CD4-positive, alpha-beta T cell treated with Interleukin-2 at 100 ng/mL for 4 hours (primary cell): ENCODE measurements around the gene SCN8A.
"Not testable (repeated sequence)": the region's sequence is repeated elsewhere in the genome, so short reads cannot be mapped to it uniquely, and the experiment has no call there.

Experiments
- DNase-seq: peaks from one replicate; pipeline ENCODE4 v3.0.0-alpha.2; 2020; ENCODE audit warnings: low spot score

SCN8A gene

GRCh38 chr12:51622564-51622963, 31.5 kb downstream of the SCN8A start:
- no peak for DNase-seq

GRCh38 chr12:51625370-51625769, 34.3 kb downstream of the SCN8A start:
- no peak for DNase-seq

DNA sequence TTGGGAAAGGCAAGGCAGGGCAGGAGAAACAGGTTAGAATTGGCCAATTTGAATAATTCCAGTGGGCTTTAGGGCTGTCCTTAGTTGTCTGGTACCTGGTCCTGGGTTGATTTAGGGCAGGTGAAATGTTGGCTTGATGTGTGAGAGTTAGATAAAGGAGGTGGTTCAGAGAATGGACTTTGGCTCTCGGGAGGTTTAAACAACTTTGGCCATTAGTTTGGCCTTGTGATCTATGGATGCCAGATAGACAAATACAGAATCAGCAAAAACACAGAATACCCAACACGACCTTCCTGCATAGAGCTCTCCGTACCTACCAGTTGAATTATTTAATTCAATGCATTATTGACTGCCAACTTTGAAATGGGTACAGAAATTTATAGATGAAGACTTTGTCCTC, 35.1 kb downstream of the SCN8A start:
- no peak for DNase-seq

GRCh38 chr12:51626629-51627028, 35.6 kb downstream of the SCN8A start:
- no peak for DNase-seq

GRCh38 chr12:51630256-51630880, 39.3 kb downstream of the SCN8A start:
- DNase-seq, result no peak

DNA sequence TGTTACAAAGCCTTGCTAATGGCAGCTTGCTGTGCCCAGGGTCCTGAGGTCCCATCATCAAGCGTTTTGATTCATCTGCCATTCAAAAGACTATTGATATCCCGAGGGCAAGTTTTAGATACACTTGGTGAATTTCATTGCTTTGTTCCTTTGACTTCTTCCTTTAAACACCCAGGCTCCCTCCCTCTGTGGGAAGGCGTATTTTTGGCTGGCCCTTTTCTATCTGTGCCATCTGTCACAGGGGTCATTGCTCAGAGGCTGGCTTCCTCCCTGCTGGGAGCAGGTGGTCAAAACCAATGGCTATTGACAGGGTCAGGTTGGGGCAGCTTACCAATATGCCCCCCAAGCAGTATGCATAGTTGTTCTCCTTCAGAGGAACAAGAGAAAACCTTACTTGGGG, 40.0 kb downstream of the SCN8A start:
- no peak for DNase-seq

DNA sequence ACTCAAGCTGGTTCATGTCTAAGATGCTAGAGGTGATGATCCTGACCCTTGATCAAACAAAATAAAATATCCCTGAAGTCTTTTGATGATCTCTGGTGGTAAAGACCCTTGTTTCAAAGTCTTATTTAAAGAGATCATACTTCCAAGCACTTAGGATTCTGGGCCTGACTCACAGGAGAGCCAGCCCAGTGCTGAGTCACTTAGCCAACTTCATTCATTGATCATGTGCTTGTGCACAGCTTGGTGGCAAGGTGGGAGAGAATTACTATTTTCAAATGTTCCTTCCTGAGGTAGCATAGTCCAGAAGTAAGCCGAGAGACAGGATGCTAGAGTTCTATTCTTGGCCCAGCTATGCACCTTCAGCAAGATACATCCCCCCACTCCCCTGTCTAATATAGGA, 40.6 kb downstream of the SCN8A start:
- no peak for DNase-seq

DNA sequence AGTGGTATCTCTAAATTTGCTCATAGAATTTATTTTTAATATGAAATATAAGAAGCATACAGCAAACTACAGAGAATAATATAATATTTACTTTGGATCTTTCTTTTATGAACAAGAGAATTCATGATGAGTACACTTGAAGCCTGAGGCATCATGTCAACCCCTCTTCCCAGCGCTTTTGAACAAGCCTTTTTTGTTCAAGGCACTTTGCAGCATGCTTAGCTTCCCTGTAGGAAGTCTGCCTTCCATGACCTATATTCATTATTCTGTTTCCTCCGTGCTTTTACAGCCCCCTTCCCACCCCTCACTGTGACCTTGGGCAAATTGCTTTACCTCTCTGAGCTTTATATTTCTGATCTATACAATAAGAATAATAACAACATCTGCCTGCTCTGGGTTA, 41.6 kb downstream of the SCN8A start:
- no peak for DNase-seq

GRCh38 chr12:51635346-51635745, 44.3 kb downstream of the SCN8A start:
- no peak for DNase-seq

GRCh38 chr12:51636581-51636980, 45.5 kb downstream of the SCN8A start:
- DNase-seq, result no peak

DNA sequence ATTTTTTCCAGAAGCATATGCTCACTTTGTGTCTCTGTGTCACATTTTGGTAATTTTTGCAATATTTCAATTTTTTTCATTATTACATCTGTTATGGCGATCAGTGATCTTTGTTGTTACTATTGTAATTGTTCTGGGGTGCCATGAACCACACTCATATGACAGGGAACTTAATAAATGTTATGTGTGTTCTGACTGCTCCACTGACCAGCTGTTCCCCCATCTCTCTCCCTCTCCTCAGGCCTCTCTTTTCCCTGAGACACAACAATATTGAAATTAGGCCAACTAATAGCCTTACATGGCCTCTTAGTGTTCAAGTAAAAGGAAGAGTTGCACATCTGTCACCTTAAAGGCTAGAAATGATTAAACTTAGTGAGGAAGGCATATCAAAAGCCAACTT, 46.0 kb downstream of the SCN8A start:
- DNase-seq, result no peak

DNA sequence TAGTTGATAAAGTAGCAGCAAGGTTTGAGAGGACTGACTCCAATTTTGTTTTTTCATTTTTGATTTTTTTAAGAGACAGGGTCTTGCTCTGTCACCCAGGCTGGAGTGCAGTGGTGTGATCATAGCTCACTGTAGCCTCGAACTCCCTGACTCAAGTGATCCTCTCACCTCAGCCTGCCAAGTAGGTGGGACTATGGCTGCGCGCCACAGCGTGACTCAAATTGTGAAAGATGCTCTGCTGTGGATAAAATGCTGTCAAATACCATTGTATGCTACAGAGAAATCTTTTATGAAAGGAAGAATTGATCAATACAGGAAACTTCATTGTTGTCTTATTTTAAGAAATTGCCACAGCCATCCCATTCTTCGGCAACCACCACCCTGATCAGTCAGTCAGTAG, 48.3 kb downstream of the SCN8A start:
- DNase-seq, result no peak

GRCh38 chr12:51642286-51642685, 51.3 kb downstream of the SCN8A start:
- no peak for DNase-seq

- no peak for DNase-seq
Observed at GRCh38 chr12:51643951-51644350, 52.9 kb downstream of the SCN8A start.

GRCh38 chr12:51644691-51645090, 53.7 kb downstream of the SCN8A start:
- DNase-seq, result not testable (repeated sequence)

GRCh38 chr12:51645961-51646360, 54.9 kb downstream of the SCN8A start:
- no peak for DNase-seq

DNA sequence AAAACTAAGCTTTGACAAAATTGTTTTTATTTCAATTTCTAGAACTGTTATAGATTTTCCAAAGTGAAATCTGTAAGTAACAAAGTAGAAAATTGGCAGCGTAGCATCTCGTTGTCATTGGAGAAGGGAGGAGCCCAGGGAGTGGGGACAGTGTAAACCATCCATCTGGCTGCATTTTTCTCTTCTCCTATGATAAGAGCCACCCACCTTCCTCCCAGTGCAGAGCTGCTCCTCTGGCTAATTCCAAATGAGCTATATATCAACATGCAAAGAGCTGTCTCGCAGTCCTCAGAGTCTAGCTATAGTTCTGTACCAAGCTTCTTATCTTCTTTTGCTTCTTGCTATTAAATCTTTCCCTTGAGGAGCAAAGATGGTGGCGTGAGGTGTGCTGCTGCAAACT, 56.6 kb downstream of the SCN8A start:
- no peak for DNase-seq

DNA sequence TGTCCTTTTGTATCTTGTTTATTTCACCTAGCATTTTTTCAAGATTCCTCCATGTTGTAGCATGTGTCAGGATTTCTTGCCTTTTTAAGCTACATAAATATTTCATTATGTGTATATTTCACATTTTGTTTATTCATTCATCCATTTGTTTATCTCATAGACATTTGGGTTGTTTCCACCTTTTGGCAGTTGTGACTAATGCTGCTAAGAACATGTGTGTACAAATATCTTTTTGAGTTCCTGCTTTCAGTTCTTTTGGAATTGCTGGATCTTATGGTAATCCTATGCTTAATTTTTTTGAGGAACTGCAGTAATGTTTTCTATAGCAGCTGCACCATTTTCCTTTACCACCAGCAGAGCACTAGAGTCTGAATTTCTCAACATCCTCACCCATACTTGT, 62.4 kb downstream of the SCN8A start:
- no peak for DNase-seq

DNA sequence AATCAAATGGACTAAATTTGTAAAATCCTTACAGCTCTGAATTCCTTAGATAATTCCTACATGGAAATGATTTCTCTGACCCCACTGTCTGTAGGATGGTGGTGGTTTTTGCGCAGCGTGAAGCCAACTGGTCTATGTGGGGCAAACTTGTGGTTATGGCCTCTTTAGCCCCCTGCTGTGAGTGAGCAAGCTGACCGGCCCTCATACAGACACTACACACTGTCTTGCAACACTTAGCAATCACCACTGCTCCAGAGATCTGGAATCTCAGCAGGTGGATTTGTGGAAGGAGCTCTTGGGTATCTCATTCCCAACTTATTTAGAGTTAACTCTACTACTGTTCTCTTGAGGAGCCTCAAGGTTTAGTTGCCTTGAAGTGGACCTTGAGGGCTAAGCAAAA, 70.2 kb downstream of the SCN8A start:
- no peak for DNase-seq

- no peak for DNase-seq
Observed at GRCh38 chr12:51661836-51662235, 70.8 kb downstream of the SCN8A start.

- no peak for DNase-seq
Observed at GRCh38 chr12:51662728-51663154, 71.7 kb downstream of the SCN8A start.

- DNase-seq, result no peak
Observed at GRCh38 chr12:51663390-51663789, 72.4 kb downstream of the SCN8A start.

DNA sequence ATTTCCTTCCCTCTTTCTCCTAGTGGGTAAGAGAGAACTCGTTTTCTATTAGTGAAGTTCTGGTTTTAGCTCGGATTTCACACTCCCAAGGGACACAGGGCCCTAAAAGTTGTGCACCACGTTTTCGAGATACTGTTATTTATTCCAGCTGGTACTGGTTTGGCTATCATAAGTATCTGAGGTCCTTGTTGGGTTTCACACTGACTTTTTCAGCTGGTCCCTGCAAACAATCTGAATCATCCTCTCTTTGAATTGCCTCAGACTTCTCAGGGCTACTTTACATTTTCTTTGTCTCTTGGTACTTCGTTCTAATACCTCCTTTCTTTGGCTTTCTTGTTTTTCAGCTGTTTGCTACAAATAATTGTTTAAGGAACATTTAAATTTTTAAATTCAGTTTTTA, 75.7 kb downstream of the SCN8A start:
- no peak for DNase-seq

DNA sequence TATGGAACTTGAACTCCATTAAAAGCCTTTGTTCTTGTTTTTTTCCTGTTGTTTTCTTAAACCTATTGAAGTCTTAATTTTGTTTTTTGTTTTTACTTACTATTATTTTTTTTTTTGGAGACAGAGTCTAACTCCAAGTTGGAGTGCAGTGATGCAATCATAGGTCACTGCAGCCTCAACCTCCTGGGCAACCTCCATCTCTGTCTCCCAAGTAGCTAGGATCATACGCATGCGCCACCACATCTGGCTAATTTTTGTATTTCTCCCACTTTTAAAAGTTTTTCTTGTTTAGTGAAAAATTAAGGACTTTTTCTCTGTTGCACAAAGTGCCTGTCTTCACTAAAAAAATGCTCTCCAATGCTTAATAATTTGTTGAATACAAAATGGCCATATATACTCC, 76.2 kb downstream of the SCN8A start:
- no peak for DNase-seq

- DNase-seq, result no peak
Observed at GRCh38 chr12:51669271-51669670, 78.2 kb downstream of the SCN8A start.
